Right lobe of liver (tissue), 6 donors: ENCODE data around the gene RARS1. TPM values are rescaled to one million over a fixed set of nuclear protein-coding genes. Genes with fewer than 3 reads are reported as not detected.

Experiments
- ATAC-seq, 4 donors: fragments of 200-7000 bp; cut with Tn5 transposase; one replicate each; pipeline ENCODE4 v1.9.1; 2020; ENCODE audit warnings: mild to moderate bottlenecking in 4 of 4, moderate library complexity in 4 of 4
- DNase-seq, 3 donors: peaks; one replicate each; pipeline ENCODE4 v3.0.0-alpha.2; 2020
- H3K27ac ChIP-seq, 3 donors: fragments of 200-600 bp; one replicate each; pipeline ENCODE4 v1.8.0; 2022
- H3K27me3 ChIP-seq, 2 donors: fragments of 200-600 bp; one replicate each; pipeline ENCODE4 v1.8.0; 2022
- H3K36me3 ChIP-seq, 4 donors: fragments of 200-600 bp; sonication (generic) in 1 of 4; one replicate each; pipeline versions ENCODE4 v1.5.1 to v1.8.0; 2017 to 2022; ENCODE audit warnings: control low read depth in 1 of 4
- H3K4me1 ChIP-seq, 4 donors: fragments of 200-600 bp; sonication (generic) in 1 of 4; one replicate each; pipeline versions ENCODE4 v1.5.1 to v1.8.0; 2017 to 2022; ENCODE audit warnings: control low read depth in 1 of 4
- H3K4me3 ChIP-seq, 3 donors: fragments of 200-600 bp; one replicate each; pipeline ENCODE4 v1.8.0; 2022
- H3K9me3 ChIP-seq, 4 donors: fragments of 200-600 bp; sonication (generic) in 1 of 4; one replicate each; pipeline versions ENCODE4 v1.5.1 to v1.8.0; 2017 to 2022; ENCODE audit warnings: control low read depth in 1 of 4
- CTCF ChIP-seq, 4 donors: fragments of 200-600 bp in 3 of 4; fragments of 450-650 bp in 1 of 4; IDR thresholded peaks; one replicate each; pipeline versions ENCODE4 v1.5.1 to v1.8.0; 2016 to 2022; ENCODE audit warnings: antibody characterized with exemption in 4 of 4, mild to moderate bottlenecking in 2 of 4
- POLR2A ChIP-seq: fragments of 450-650 bp; IDR thresholded peaks from one replicate; pipeline ENCODE4 v1.6.1; 2017; ENCODE audit warnings: antibody characterized with exemption, mild to moderate bottlenecking
- WGBS: methylation state at CpG from one replicate; pipeline ENCODE4 v1.1.6; 2018; ENCODE audit warnings: low coverage, low lambda C conversion rate; ENCODE audit not compliant: insufficient coverage; ENCODE audit errors: missing lambda C conversion rate; 5-methylcytosine and 5-hydroxymethylcytosine counted together
- intact Hi-C, 2 donors: fragments of 100-400 bp; cut with DNase I; formaldehyde crosslinking; loops; one replicate each; pipeline versions ENCODE4 v1.11.2 to v1.14.1; 2022
- total RNA-seq, 6 experiments: library from RNA; depleted of rRNA in 2 of 6; stranded (reverse); fragments of >200 nt in 2 of 6; fragmentation: NEBNext Ultra II Directional in 3 of 6; extraction: Animal tissue kit (Norgen Biotek cat#: 25700) in 3 of 6; gene quantifications; one replicate each; pipeline versions ENCODE4 v1.1.0 to v1.2.4, GENCODE V29; 2016 to 2023
- donor health status: DM: no; HTN: yes; CAD: no.
- donor health status: DM: no; HTN: no; CAD: no.
- donor health status: DM: no; HTN: no; CAD: no.
- donor health status: DM: no; HTN: yes; CAD: no.
- donor health status: DM: no; HTN: yes; CAD: no.

RARS1 gene
- total RNA-seq, 6 experiments from 2014 or later = 25.7 to 41.1 (median 38.9) TPM

DNA sequence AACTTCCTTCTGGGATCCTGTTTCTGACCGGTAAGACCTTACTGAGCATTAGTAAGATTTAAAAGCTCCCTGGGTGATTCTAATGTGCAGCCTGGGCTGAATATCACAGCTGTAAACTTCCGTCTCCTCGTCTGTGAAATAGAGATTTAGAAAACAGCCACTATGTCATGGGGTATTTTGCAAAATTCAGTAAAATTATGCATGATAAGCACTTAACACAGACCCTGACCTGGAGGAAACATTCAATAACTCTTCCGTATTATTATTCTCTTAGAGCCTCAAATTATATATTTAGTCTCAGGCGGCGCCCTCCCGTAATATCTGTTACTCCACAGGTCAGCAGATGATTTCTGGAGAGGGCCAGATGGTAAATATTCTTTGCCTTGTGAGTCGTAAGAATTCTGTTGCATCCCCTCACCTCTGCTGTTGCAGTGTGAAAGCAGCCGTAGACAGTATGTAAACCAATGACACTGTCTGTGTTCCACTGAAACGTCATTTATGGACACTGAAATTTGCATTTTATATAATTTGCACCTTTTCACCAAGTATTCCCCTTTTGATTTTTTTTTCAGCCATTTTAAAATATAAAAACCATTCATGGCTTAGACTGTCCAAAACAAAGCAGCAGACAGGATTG, 39.2 kb upstream of the RARS1 start:
- intact Hi-C loops = no loop called here
- 88% methylated on average over 9 of the region's 10 CpGs for WGBS
- H3K36me3 ChIP-seq = peaks cover 0 to 9% (median 0%) of the 10 kb centered on the region in 4 donors

GRCh38 chr5:168447808-168448207, 38.5 kb upstream of the RARS1 start:
- no peaks in the 10 kb centered on the region for H3K27me3 ChIP-seq
- 72% methylated on average over 2 of the region's 4 CpGs for WGBS
- TF ChIP-seq POLR2A = no peak
- TF ChIP-seq CTCF (IDR thresholded peaks at IDR 0.05) = no peak
- no peaks in the 10 kb centered on the region for H3K4me1 ChIP-seq
- no peak overlapping the region for H3K4me3 ChIP-seq
- peaks cover 0 to 9% (median 0%) of the 10 kb centered on the region in 4 donors for H3K36me3 ChIP-seq
- ATAC-seq (no peak), DNase-seq (no peak)
- H3K27ac ChIP-seq = no peak overlapping the region
- intact Hi-C loops = no loop called here
- no peaks in the 10 kb centered on the region for H3K9me3 ChIP-seq

More for the DNA sequence above, 39.2 kb upstream of the RARS1 start:
- Histone ChIP-seq H3K27me3 (no peaks in the 10 kb centered on the region), H3K4me3 (no peak overlapping the region), H3K27ac (no peak overlapping the region), H3K9me3 (no peaks in the 10 kb centered on the region), H3K4me1 (no peaks in the 10 kb centered on the region)
- DNase-seq = no peak
- no peak for ATAC-seq
- TF ChIP-seq CTCF (IDR thresholded peaks at IDR 0.05) = no peak
- TF ChIP-seq POLR2A = no peak

DNA sequence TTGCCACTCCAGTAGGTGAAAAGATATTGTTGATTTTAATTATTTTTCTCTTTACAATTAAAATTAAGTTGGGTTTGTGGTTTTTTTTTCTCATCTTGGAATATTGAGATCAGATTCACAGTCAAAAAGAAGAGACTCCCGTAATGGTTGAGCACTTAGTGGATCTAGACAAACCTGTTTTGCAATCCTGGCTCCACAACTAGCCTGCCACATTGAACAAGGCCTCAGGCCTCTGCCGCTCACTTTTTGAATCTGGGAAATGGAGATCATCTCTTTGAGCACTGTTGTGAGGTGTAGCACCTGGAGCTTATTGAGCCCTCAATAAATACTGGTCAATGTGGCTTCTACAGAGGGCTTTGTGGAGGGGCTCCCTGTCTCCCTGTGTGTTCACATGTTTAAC, 37.1 kb upstream of the RARS1 start:
- Histone ChIP-seq H3K4me3 (no peak overlapping the region), H3K36me3 (peaks cover 0 to 4% (median 0%) of the 10 kb centered on the region in 4 donors), H3K27ac (no peak overlapping the region), H3K9me3 (no peaks in the 10 kb centered on the region), H3K4me1 (no peaks in the 10 kb centered on the region), H3K27me3 (no peaks in the 10 kb centered on the region)
- WGBS = 57% methylated on average over 2 of the region's 2 CpGs
- ATAC-seq (no peak), DNase-seq (no peak)
- intact Hi-C loops = no loop called here
- no peak for TF ChIP-seq POLR2A
- no peak for TF ChIP-seq CTCF (IDR thresholded peaks at IDR 0.05)

GRCh38 chr5:168451565-168451964, 34.7 kb upstream of the RARS1 start:
- WGBS = 71% methylated on average over 2 of the region's 3 CpGs
- no peak overlapping the region for H3K4me3 ChIP-seq

More at GRCh38 chr5:168451565-168451964, 34.7 kb upstream of the RARS1 start:
- Histone ChIP-seq H3K36me3 (peaks cover 0 to 10% (median 5%) of the 10 kb centered on the region in 4 donors), H3K27ac (no peak overlapping the region), H3K4me1 (no peaks in the 10 kb centered on the region), H3K27me3 (no peaks in the 10 kb centered on the region), H3K9me3 (no peaks in the 10 kb centered on the region)
- no peak for TF ChIP-seq POLR2A
- TF ChIP-seq CTCF (IDR thresholded peaks at IDR 0.05) = no peak
- intact Hi-C loops = no loop called here
- ATAC-seq = no peak
- DNase-seq = no peak
